HepG2 (cell line): Measurements from ENCODE around the gene MMS19. TPM values are rescaled to one million over a fixed set of nuclear protein-coding genes. Genes with fewer than 3 reads are reported as not detected.
A peak's percentile ranks its signal among the peaks of the same experiment; 100 is the strongest.

Experiments
- ATF1 ChIP-seq: IDR thresholded peaks from 2 replicates; pipeline ENCODE4 v1.6.1; 2016; ENCODE audit warnings: mild to moderate bottlenecking, control low read depth
- HIC2 ChIP-seq: sonication (generic); formaldehyde crosslinking; IDR thresholded peaks from 2 replicates; pipeline ENCODE4 v1.9.0; 2022; ENCODE audit warnings: low read depth, missing genetic modification reagents
- HMG20A ChIP-seq: IDR thresholded peaks from 2 replicates; pipeline ENCODE4 v1.6.1; 2016; ENCODE audit warnings: borderline replicate concordance
- HOXA9 ChIP-seq: sonication (generic); formaldehyde crosslinking; IDR thresholded peaks from 2 replicates; pipeline ENCODE4 v1.8.1; 2022; ENCODE audit warnings: missing genetic modification reagents, mild to moderate bottlenecking, moderate library complexity, borderline replicate concordance
- MXD4 ChIP-seq: IDR thresholded peaks from 2 replicates; pipeline ENCODE4 v1.6.1; 2016; ENCODE audit warnings: mild to moderate bottlenecking, missing biosample characterization, missing genetic modification reagents
- MYPOP ChIP-seq: sonication (generic); formaldehyde crosslinking; IDR thresholded peaks from 2 replicates; pipeline ENCODE4 v1.8.1; 2023; ENCODE audit warnings: mild to moderate bottlenecking, moderate library complexity, missing genetic modification reagents
- MZF1 ChIP-seq: sonication (generic); formaldehyde crosslinking; IDR thresholded peaks from 2 replicates; pipeline ENCODE4 v1.8.1; 2023; ENCODE audit warnings: mild to moderate bottlenecking, missing genetic modification reagents, borderline replicate concordance
- PLSCR1 ChIP-seq: sonication (generic); formaldehyde crosslinking; IDR thresholded peaks from 2 replicates; pipeline ENCODE4 v1.5.0; 2020; ENCODE audit warnings: missing genetic modification reagents, mild to moderate bottlenecking, borderline replicate concordance
- POGK ChIP-seq: sonication (generic); formaldehyde crosslinking; conservative IDR thresholded peaks from 2 replicates; pipeline ENCODE4 v1.8.0; 2022; ENCODE audit warnings: mild to moderate bottlenecking, moderate library complexity, missing genetic modification reagents
- PRDM10 ChIP-seq: sonication (generic); formaldehyde crosslinking; IDR thresholded peaks from 2 replicates; pipeline ENCODE4 v1.4.0; 2020; ENCODE audit warnings: low read depth, missing genetic modification reagents
- TFDP2 ChIP-seq: sonication (generic); formaldehyde crosslinking; IDR thresholded peaks from 2 replicates; pipeline ENCODE4 v1.4.0; 2020; ENCODE audit warnings: missing genetic modification reagents
- ZBTB20 ChIP-seq: sonication (generic); formaldehyde crosslinking; IDR thresholded peaks from 2 replicates; pipeline ENCODE4 v1.8.1; 2023; ENCODE audit warnings: missing genetic modification reagents, low read depth, mild to moderate bottlenecking, borderline replicate concordance
- ZBTB21 ChIP-seq: sonication (generic); formaldehyde crosslinking; IDR thresholded peaks from 2 replicates; pipeline ENCODE4 v1.4.0; 2020; ENCODE audit warnings: missing genetic modification reagents
- ZBTB38 ChIP-seq: sonication (generic); formaldehyde crosslinking; IDR thresholded peaks from 2 replicates; pipeline ENCODE4 v1.5.1; 2020; ENCODE audit warnings: mild to moderate bottlenecking, missing genetic modification reagents
- ZNF460 ChIP-seq: sonication (generic); formaldehyde crosslinking; IDR thresholded peaks from 2 replicates; pipeline ENCODE4 v1.5.1; 2020; ENCODE audit warnings: missing genetic modification reagents, mild to moderate bottlenecking, borderline replicate concordance
- ZNF776 ChIP-seq: sonication (generic); formaldehyde crosslinking; IDR thresholded peaks from 2 replicates; pipeline ENCODE4 v1.4.0; 2020; ENCODE audit warnings: mild to moderate bottlenecking, missing genetic modification reagents
- ZNF790 ChIP-seq: sonication (generic); formaldehyde crosslinking; IDR thresholded peaks from 2 replicates; pipeline ENCODE4 v1.8.0; 2022; ENCODE audit warnings: missing genetic modification reagents, mild to moderate bottlenecking, borderline replicate concordance
- polyA plus RNA-seq, 8 experiments: library from polyadenylated mRNA; depleted of rRNA in 3 of 8; stranded (reverse) in 7 of 8; unstranded in 1 of 8; fragments of >200 nt; fragmentation: Illumina TruSeq in 4 of 8; extraction: Trizol in 4 of 8; gene quantifications; 2 replicates each; pipeline versions ENCODE4 v1.2.1 to v1.2.3, GENCODE V29; 2011 to 2016; ENCODE audit warnings: low read depth in 4 of 8, missing spikeins in 1 of 8, mixed read lengths in 1 of 8; ENCODE audit not compliant: insufficient read depth in 1 of 8
- total RNA-seq, 5 experiments: library from RNA; depleted of rRNA; stranded (reverse); fragments of >200 nt; fragmentation: Illumina TruSeq; extraction: Trizol; gene quantifications; 2 replicates each; pipeline ENCODE4 v1.2.3, GENCODE V29; 2016; ENCODE audit warnings: low read depth in 1 of 5

The MMS19 gene
- total and polyA plus RNA-seq, 2 of the 13 experiments (the other 11 are each of a cell fraction or from before 2014, with no cell fraction given): 76.4 to 107 TPM

GRCh38 chr10:97463363-97464132 is 34.7 kb downstream of the MMS19 start (continued):
- TF ChIP-seq HIC2 (CRISPR knock-in tag) (no peak; the same call in 1 of the 2 replicates), ZNF460 (no peak), HMG20A (CRISPR knock-in tag) (no peak; the same call in 1 of the 2 replicates), ZNF776 (CRISPR knock-in tag) (no peak), ATF1 (CRISPR knock-in tag) (no peak), ZBTB21 (CRISPR knock-in tag) (peak; percentile 37; the same call in 1 of the 2 replicates), ZBTB38 (CRISPR knock-in tag) (no peak), MZF1 (no peak), TFDP2 (CRISPR knock-in tag) (no peak), PRDM10 (CRISPR knock-in tag) (no peak), HOXA9 (CRISPR knock-in tag) (no peak), ZBTB20 (CRISPR knock-in tag) (0 out of 2 replicates have a peak, but pooled peaks have one; percentile 19), MYPOP (no peak), POGK (0 out of 2 replicates have a peak, but pooled peaks have one; percentile 43), PLSCR1 (CRISPR knock-in tag) (no peak), MXD4 (CRISPR knock-in tag) (no peak), ZNF790 (CRISPR knock-in tag) (no peak)
